C4-2B (cell line): Measurements from ENCODE around the gene PYM1.

Experiments used
- ZFX ChIP-seq: fragments of 450-650 bp; IDR thresholded peaks from 2 replicates; pipeline ENCODE4 v1.6.1; 2017
- TF ChIP-seq, protein P1 (sequence below): fragments of 450-650 bp; conservative IDR thresholded peaks from 2 replicates; pipeline ENCODE4 v1.5.1; 2017; ENCODE audit warnings: mild to moderate bottlenecking

DNA sequence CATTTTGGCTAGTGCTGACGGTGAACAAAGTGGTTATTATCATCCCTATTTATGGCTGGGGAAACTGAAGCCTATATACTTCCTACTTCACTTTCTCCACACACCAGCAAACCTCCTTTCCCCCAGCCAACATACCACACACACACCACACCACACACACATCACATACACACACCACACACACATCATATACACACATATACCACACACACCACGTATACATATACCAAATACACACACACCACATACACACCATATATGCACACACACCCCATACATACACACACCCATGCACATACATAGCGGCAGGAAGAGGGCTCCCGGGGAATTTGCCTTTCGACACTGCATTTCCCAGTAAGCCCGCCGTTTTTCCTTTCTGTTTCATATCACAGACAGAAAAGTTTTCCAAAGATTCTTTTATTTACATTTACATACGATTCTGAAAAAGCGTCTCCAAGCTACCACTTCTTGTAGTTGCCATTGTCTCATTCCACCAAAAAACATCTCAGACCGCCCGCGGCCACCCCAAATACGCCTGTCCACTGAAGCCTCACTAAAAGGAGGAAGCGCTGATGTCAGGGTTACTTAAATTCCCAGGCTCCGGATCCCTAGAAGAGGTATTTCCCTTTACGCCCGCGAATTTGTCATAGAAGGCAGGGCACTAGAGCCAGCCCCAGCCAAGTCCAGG, 45.4 kb upstream of the PYM1 start:
- TF ChIP-seq, protein P1, sequence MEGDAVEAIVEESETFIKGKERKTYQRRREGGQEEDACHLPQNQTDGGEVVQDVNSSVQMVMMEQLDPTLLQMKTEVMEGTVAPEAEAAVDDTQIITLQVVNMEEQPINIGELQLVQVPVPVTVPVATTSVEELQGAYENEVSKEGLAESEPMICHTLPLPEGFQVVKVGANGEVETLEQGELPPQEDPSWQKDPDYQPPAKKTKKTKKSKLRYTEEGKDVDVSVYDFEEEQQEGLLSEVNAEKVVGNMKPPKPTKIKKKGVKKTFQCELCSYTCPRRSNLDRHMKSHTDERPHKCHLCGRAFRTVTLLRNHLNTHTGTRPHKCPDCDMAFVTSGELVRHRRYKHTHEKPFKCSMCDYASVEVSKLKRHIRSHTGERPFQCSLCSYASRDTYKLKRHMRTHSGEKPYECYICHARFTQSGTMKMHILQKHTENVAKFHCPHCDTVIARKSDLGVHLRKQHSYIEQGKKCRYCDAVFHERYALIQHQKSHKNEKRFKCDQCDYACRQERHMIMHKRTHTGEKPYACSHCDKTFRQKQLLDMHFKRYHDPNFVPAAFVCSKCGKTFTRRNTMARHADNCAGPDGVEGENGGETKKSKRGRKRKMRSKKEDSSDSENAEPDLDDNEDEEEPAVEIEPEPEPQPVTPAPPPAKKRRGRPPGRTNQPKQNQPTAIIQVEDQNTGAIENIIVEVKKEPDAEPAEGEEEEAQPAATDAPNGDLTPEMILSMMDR, result no peak
- TF ChIP-seq ZFX, result no peak
